GM19239 (cell line): Measurements from ENCODE around the gene PCDHGC4.
A peak's percentile ranks its signal among the peaks of the same experiment; 100 is the strongest.

Experiments used
- DNase-seq: peaks from one replicate; pipeline ENCODE4 v3.0.0; 2011; ENCODE audit warnings: low spot score; ENCODE audit not compliant: insufficient read length
- FAIRE-seq: peaks from 2 replicates; lab custom pipeline; 2011; peaks lifted over from hg19 to GRCh38; lab: Jason Lieb, UNC

PCDHGC4 gene

DNA sequence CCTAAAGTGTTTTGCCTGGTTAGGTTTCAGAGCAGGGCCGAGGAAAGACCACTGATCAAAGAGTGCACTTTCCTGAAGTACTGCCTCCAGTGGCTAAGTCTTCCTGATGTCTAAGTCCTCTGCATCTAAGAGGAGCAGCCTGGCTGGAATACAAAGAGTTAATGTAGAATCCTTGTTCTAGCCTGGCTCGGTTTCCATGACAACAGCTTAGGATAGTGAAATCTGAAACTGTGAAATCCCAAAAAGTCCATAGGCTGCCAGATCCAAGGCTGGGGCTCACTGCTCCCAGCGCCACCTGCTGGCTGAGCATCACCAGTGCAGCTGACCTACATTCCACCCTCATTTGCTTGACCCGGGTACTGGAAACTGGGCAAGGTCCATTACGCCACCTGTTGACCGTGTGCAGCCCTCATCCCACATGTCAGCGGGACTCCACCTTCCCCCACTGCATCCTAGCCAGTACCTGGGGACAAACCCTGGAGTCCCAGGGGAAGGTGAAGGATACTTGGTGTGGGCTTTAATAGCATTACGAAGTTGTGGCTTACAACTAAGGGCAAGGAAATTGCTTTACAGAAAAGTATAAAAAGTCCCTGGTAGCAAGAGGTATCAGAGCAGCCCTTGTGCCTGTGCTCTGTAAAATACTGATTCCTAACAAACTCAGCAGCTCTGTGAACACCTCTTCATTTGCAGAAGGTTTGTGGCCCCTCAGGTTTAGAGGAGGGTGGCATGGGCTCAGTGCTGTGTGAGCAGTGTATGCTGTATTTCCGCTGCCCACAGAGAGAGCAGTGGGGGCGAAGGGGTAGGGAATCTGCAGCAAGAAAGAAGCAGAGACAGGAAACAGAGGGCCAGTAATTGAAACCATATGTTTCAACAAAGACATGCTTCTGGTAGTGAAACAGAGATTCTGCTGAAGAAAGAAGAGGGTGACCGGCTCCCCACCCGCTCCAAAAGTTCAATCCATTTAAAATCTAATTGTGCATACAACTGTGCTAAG, 40.1 kb downstream of the PCDHGC4 start:
- no peak for DNase-seq
- peak; percentile 97 for FAIRE-seq

DNA sequence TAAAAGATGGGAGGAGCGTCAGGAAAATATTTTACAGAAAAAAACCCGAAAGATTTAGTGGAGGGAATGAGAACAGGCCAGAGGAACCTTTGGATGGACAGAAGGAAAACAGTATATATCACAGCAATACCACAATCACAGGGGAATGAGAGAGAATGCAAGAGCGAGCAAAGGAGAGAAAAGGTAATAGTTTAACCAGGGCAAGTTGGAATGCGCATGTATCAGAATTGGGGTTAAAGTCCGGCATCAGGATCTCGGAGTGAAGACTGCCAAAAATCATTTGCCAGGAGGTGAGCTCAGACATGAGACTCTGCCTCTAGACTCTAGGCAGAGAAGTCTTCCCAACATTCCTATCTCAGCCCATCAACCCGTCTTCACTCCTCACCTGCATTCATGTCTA, 40.8 kb downstream of the PCDHGC4 start:
- no peak for FAIRE-seq
- no peak for DNase-seq

DNA sequence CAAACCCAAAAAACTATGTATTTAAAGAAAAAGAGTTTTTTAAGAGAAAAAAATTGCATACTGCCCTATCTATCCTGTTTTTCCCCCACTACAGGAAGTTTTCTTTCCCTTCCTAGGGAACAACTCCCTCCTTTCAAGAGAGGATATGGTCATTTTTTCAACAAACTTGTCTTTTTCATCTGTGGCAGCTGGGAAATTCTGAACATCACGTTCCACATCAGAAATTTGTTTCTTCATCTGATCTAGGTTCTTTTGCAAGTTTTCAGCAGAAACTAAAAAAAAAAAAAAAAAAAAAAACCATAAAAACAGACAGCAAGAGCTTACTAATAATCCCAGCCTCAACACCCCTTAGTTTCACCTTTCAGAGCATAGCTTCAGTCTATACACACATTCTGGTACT, 42.6 kb downstream of the PCDHGC4 start:
- no peak for DNase-seq
- FAIRE-seq, result no peak

DNA sequence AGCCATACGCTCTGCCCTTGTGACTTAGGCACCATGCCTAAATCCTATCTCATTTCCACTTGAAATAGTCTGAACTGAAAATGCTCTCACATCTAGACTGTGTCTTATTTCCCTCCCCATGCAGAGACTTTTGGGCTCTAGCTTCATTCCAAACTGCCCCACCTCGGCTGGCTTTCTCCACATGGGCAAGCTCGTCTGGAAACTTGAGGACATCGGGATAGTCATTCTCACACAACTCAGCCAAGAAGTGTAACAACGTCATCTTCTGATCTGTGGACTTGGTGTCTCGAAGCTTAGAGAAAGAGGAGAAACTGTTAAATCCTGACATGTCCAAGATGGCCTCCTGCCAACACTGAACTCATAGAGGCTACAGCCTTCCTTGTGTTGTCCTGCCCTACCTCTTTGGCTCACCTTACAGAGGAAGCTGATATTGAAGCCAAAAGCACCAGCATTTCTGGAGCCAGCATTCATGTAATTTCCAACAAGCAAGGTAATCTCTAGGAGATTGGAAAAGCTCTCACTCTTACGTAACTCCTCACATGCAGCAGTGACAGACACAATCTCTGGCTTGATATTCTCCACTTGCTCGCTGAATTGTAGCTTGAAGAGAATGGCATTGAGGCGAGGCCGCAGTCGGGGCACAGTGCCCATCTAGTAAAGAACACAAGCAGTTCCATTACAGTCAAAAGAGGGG, 43.6 kb downstream of the PCDHGC4 start:
- DNase-seq, result no peak
- no peak for FAIRE-seq

DNA sequence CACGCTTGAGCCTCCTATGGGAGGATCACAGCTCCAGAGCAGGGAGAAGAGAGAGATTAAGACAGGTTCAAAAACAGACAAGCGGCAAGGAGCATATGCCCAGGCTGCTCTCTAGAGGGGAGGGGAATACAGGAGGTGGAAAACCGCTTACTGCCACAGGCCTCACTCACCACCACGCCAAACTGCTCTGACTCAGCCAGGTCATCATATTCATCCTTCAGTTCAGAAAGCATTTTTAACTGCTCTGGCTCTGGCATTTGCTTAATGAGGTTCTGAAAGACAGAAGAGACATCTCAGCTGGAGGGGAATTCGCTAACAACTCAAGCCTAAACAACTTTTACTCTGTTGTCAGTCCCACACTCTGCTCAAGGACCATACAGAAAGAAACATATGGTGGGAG, 44.2 kb downstream of the PCDHGC4 start:
- peak; percentile 47 for FAIRE-seq
- DNase-seq, result no peak

DNA sequence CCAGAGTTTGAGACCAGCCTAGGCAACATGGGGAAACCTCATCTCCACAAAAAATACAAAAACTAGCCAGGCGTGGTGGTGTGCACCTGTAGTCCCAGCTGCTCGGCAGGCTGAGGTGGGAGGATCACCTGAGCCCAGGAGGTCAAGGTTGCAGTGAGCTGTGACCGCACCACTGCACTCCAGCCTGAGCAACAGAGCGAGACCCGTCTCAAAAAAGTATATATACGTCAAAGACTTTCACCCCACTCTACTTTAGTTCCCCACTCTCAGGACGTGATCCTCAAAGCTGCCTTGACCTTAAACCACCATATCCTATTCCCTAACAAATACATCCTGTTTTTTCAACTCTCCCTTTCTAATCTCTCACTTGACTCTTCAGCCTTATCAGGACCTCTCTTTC, 45.0 kb downstream of the PCDHGC4 start:
- no peak for DNase-seq
- no peak for FAIRE-seq

DNA sequence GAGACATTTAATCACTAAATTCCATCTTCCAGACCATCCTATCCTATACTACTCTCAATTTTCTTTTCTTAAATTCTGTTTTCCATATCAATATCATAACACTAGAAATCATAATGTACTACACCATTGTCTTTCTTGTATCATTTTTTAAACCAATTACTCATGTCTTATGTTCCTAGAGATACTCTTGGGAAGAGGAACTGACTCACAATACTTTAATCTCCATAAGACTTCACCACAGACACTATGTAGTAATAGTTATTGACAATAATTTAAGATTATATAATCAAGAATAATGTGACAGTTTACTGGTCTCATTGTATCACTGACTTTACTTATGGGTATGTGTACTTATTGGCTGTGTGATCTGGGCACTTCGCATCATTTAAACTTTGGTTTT, 47.9 kb downstream of the PCDHGC4 start:
- no peak for DNase-seq
- no peak for FAIRE-seq

DNA sequence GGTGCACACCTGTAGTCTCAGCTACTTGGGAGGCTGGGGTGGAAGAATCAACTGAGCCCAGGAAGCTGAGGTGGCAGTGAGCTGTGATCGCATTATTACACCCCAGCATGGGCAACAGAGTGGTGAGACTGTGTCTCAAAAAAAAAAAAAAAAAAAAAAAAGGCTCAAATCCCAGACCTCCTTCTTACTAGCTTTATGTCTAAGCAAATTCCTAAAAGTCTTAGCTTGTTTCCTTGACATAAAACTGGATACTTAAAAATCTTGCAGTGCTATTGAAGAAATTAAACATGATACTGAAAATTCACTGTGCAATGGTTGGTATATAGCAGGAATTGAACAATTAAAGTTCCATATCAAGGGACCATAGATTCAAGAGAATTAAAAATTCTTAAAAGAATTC, 49.1 kb downstream of the PCDHGC4 start:
- FAIRE-seq, result no peak

DNA sequence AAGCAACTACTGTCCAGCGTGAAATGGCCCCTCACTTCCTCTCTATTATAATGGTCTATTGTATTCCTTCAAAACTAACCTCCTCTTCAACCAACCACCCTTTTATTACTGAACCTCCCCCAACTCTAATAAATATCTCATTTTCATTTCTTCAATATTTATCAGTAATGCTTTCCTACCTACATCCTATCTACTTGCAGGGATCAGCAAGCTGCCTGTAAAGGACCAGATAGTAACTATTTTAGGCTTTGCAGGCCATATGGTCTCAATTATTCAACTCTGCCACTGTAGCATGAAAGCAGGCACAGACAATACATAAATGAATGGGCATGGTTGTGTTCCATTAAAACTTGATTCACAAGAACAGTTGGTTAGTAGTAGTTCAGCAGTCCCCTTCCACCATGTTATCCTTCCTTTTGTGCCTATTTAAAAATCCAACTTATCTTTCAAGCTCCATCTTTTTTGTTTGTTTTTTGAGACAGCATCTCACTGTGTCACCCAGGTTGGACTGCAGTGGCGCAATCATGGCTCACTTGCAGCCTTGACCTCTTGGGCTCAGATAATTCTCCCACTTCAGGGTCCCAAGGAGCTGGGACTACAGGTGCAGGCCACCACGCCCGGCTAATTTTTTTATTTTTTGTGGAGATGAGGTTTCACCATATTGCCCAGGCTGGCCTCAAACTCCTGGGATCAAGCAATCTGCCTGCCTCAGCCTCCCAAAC, 49.8 kb downstream of the PCDHGC4 start:
- FAIRE-seq (no peak), DNase-seq (no peak)

More for the DNA sequence above, 49.1 kb downstream of the PCDHGC4 start:
- DNase-seq, result no peak
